ENCODE measurements around the gene CCDC34.

Gene CCDC34

GRCh38 chr11:27408246-27408800 lies 45.3 kb upstream of the CCDC34 start:
- Histone ChIP-seq H3K27ac (peak overlapping the region; percentile 4 to 56), H3K4me3 (no peak overlapping the region)
- no peak for TF ChIP-seq CTCF (IDR thresholded peaks at IDR 0.05)
- DNase-seq (ENCODE audit: low spot score), result no peak

GRCh38 chr11:27406498-27407354 lies 43.7 kb upstream of the CCDC34 start:
- no peak for DNase-seq (ENCODE audit: low spot score)
- no peak for TF ChIP-seq CTCF (IDR thresholded peaks at IDR 0.05)
- Histone ChIP-seq H3K27ac (peak overlapping the region; percentile 11 to 65), H3K4me3 (no peak overlapping the region)

- no peak for DNase-seq (ENCODE audit: low spot score)
- peak overlapping the region; percentile 17 to 24 for H3K27ac ChIP-seq
- no peak for TF ChIP-seq CTCF (IDR thresholded peaks at IDR 0.05)
- no peak overlapping the region for H3K4me3 ChIP-seq
Observed at GRCh38 chr11:27405134-27405533, 42.1 kb upstream of the CCDC34 start.

- DNase-seq (ENCODE audit: low spot score), result no peak
- Histone ChIP-seq H3K27ac (peak overlapping the region in 1 of 2 donors; percentile 24), H3K4me3 (no peak overlapping the region)
- TF ChIP-seq CTCF (IDR thresholded peaks at IDR 0.05), result no peak
Observed at GRCh38 chr11:27404427-27404826, 41.4 kb upstream of the CCDC34 start.

- no peak for TF ChIP-seq CTCF (IDR thresholded peaks at IDR 0.05)
- Histone ChIP-seq H3K4me3 (no peak overlapping the region), H3K27ac (no peak overlapping the region)
- DNase-seq (ENCODE audit: low spot score), result no peak
Observed at GRCh38 chr11:27403195-27403594, 40.2 kb upstream of the CCDC34 start.

- TF ChIP-seq CTCF (IDR thresholded peaks at IDR 0.05), result no peak
- DNase-seq (ENCODE audit: low spot score), result no peak
- H3K4me3 ChIP-seq, result no peak overlapping the region
- no peak overlapping the region for H3K27ac ChIP-seq
Observed at GRCh38 chr11:27402450-27402849, 39.4 kb upstream of the CCDC34 start.

- Histone ChIP-seq H3K27ac (no peak overlapping the region), H3K4me3 (no peak overlapping the region)
- TF ChIP-seq CTCF (IDR thresholded peaks at IDR 0.05), result no peak
- no peak for DNase-seq (ENCODE audit: low spot score)
Observed at GRCh38 chr11:27401833-27402316, 38.9 kb upstream of the CCDC34 start.
